Cardiac muscle cell (in vitro differentiated cells and primary cell): ENCODE measurements around the gene IGSF5. TPM values are rescaled to one million over a fixed set of nuclear protein-coding genes. Genes with fewer than 3 reads are reported as not detected.

ENCODE experiments used
- DNase-seq, 2 donors: peaks; one replicate each; pipeline versions ENCODE4 v3.0.0 to v3.0.0-alpha.2; 2010 to 2017; ENCODE audit warnings: low read depth in 1 of 2, low spot score in 1 of 2
- H3K27ac ChIP-seq: fragments of 200-600 bp; sonication (generic); 2 replicates; pipeline ENCODE4 v1.5.1; 2016
- H3K27me3 ChIP-seq: fragments of 200-600 bp; sonication (generic); 2 replicates; pipeline ENCODE4 v1.6.0; 2016; ENCODE audit warnings: control low read depth
- H3K36me3 ChIP-seq: fragments of 200-600 bp; sonication (generic); 2 replicates; pipeline ENCODE4 v1.5.1; 2016; ENCODE audit warnings: control low read depth
- H3K4me1 ChIP-seq: fragments of 200-600 bp; sonication (generic); 2 replicates; pipeline ENCODE4 v1.8.1; 2017; ENCODE audit warnings: low read depth, mild to moderate bottlenecking, mixed run types
- H3K4me3 ChIP-seq: fragments of 200-600 bp; sonication (generic); 2 replicates; pipeline ENCODE4 v1.5.1; 2016; ENCODE audit warnings: mild to moderate bottlenecking
- H3K9me3 ChIP-seq: fragments of 200-600 bp; sonication (generic); 2 replicates; pipeline ENCODE4 v1.5.1; 2017; ENCODE audit warnings: low read depth, mild to moderate bottlenecking, control low read depth
- polyA plus RNA-seq: library from polyadenylated mRNA; unstranded; fragments of >200 nt; fragmentation: Nextera tagmentation; extraction: Ambion mirVana; gene quantifications from 2 replicates; pipeline ENCODE4 v1.2.1, GENCODE V29; 2016
- total RNA-seq: library from RNA; depleted of rRNA; stranded (reverse); fragments of >200 nt; gene quantifications from 2 replicates; pipeline ENCODE4 v1.2.3, GENCODE V29; 2016
- TF ChIP-seq, protein P1 (sequence below): IDR thresholded peaks from 2 replicates; pipeline ENCODE4 v1.5.1; 2012; ENCODE audit warnings: low read depth, mild to moderate bottlenecking, low read length

The IGSF5 gene
- total and polyA plus RNA-seq, 2 experiments from 2014 or later, result 1.7 to 3.1 TPM

DNA sequence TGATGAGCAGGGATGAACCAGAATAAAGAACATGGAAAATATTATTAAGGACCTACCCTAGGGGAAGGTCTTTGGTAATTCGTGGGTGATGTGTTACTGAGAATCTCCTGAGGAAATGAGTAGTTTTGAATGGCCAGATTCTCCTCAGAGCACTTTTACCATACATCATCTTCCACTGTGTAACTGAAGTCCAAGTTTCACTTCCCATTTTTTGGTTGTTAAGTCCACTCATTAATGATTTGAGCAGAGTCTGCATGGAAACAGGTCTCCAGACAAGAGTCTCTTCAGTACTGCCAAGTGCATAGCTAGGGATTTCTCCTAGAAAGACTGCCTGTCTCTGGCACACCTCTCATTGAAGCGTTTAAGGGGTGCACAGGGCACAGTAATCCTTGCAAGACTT, 73.6 kb downstream of the IGSF5 start:
- Histone ChIP-seq H3K4me3 (no peak overlapping the region), H3K27ac (no peak overlapping the region), H3K9me3 (no peaks in the 10 kb centered on the region), H3K4me1 (no peaks in the 10 kb centered on the region), H3K36me3 (no peaks in the 10 kb centered on the region), H3K27me3 (no peaks in the 10 kb centered on the region)
- DNase-seq, result no peak
- TF ChIP-seq, protein P1, sequence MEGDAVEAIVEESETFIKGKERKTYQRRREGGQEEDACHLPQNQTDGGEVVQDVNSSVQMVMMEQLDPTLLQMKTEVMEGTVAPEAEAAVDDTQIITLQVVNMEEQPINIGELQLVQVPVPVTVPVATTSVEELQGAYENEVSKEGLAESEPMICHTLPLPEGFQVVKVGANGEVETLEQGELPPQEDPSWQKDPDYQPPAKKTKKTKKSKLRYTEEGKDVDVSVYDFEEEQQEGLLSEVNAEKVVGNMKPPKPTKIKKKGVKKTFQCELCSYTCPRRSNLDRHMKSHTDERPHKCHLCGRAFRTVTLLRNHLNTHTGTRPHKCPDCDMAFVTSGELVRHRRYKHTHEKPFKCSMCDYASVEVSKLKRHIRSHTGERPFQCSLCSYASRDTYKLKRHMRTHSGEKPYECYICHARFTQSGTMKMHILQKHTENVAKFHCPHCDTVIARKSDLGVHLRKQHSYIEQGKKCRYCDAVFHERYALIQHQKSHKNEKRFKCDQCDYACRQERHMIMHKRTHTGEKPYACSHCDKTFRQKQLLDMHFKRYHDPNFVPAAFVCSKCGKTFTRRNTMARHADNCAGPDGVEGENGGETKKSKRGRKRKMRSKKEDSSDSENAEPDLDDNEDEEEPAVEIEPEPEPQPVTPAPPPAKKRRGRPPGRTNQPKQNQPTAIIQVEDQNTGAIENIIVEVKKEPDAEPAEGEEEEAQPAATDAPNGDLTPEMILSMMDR, result no peak

DNA sequence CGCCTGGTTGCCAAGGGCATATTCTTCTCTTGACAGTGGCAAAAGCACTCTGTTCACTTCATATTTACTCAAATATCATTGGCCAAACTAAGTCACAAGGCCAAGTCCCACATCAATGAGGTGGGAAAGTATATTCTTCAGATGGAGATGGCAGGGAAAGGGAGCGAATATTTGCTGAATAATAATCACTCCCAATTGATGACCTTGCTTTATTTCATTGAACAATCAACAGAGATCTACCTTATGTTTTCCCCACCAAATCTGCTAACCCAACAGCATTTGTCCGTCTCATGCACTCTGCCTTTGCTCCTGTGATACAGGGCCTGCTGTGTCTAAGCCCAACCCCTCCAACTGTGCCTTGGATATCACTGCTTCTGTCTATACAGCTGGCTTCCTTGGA, 77.1 kb downstream of the IGSF5 start:
- Histone ChIP-seq H3K4me3 (no peak overlapping the region), H3K9me3 (no peaks in the 10 kb centered on the region), H3K36me3 (no peaks in the 10 kb centered on the region), H3K27me3 (no peaks in the 10 kb centered on the region), H3K4me1 (no peaks in the 10 kb centered on the region), H3K27ac (no peak overlapping the region)
- TF ChIP-seq, protein P1, result no peak
- no peak for DNase-seq

DNA sequence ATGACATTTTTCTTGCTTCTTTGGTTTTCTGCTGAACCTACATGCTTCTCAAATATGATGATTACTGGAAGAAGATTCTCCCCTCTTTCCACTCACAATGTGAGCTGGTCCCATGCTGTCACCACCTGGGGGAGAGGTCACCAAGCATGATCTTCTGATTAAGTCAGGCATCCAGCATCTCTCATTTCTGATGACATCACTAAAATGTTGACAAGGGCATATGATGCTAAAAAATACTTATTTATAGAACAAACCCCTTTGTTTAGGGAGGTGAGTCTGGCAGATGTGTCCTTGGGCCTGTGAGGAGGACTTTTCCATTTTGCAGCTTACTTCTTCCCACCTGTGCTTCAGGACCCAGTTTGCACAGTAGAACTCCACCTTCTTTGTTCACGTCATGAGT, 80.3 kb downstream of the IGSF5 start:
- Histone ChIP-seq H3K9me3 (no peaks in the 10 kb centered on the region), H3K27ac (no peak overlapping the region), H3K27me3 (no peaks in the 10 kb centered on the region), H3K4me1 (no peaks in the 10 kb centered on the region), H3K36me3 (no peaks in the 10 kb centered on the region), H3K4me3 (no peak overlapping the region)
- DNase-seq, result no peak
- TF ChIP-seq, protein P1, result no peak

DNA sequence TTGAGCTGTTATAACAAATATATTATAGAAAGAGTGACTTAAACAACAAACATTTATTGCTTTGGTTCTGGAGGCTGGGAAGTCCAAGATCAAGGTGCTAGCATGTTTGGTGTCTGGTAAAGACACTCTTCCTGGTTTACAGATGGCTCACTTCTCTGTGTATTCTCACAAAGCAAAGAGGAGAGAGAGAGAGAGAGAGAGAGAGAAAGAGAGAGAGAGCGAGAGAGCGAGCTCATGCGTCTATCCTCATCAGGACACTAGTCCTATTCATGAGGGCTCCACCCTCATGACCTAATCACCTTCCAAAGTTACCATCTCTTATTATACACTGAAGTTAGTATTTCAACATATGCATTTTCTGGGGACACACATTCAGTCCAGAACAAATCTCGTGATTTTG, 89.6 kb downstream of the IGSF5 start:
- no peaks in the 10 kb centered on the region for H3K27me3 ChIP-seq
- H3K9me3 ChIP-seq, result no peaks in the 10 kb centered on the region
- no peak for DNase-seq
- H3K4me1 ChIP-seq, result no peaks in the 10 kb centered on the region
- no peak overlapping the region for H3K4me3 ChIP-seq
- TF ChIP-seq, protein P1, result no peak
- no peaks in the 10 kb centered on the region for H3K36me3 ChIP-seq
- no peak overlapping the region for H3K27ac ChIP-seq

DNA sequence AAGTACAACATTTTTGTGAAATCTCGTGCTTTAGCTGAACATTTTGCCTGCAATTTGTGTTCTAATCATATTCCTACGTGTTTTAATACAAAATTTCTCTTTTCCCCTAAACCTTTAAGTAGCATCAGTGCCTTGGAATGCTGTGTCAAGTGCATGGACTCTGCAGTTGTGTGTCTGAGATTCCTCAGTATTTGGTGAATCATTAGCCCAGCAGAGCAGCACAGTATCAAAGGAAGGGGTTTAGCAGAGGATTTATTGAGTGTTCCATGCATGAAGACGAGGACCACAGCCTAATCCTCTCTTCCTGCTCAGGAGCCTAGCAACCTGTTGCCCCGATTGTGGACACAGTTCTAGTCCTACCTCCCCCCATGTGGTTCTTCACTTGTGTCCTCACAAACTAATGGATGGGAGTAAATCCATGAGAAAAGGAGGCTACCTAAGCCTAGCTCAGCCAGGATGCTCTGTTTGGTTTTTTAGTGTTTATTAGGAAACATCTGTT, 92.9 kb downstream of the IGSF5 start:
- TF ChIP-seq, protein P1, result no peak
- no peak overlapping the region for H3K4me3 ChIP-seq
- H3K4me1 ChIP-seq, result no peaks in the 10 kb centered on the region
- no peak for DNase-seq
- no peak overlapping the region for H3K27ac ChIP-seq
- H3K27me3 ChIP-seq, result no peaks in the 10 kb centered on the region
- H3K9me3 ChIP-seq, result no peaks in the 10 kb centered on the region
- H3K36me3 ChIP-seq, result no peaks in the 10 kb centered on the region
